ENCODE measurements around the gene TRAPPC3. TPM values are rescaled to one million over a fixed set of nuclear protein-coding genes. Genes with fewer than 3 reads are reported as not detected.

Gene TRAPPC3
- total RNA-seq, 1 experiment from 2014 or later = 86.6 TPM

DNA sequence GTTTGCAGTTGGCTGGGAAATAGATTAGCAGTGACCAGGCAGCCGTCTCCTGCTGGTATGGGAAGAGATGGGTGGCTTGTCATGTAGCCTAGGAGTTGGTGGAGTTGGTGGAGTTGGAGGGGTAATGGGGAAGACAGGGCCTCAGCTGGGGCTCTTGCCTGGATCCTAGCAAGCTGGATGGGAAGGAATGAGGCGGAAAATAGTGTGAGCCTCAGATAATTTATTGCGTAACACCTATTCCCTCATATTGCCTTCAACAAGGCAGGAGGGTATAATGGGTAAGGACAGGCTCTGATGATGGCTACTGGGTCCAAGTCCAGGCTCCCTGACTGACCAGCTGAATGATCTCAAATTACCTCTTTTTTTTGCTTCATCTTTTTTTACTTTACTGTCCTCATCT, 19.2 kb upstream of the TRAPPC3 start:
- Histone ChIP-seq H3K27ac (ENCODE audit: low read depth, low read length, poor library complexity, severe bottlenecking) (no peak overlapping the region), H3K9me3 (ENCODE audit: low read depth, low read length, poor library complexity, severe bottlenecking) (no peaks in the 10 kb centered on the region), H3K4me1 (ENCODE audit: insufficient read depth, low read length, poor library complexity, severe bottlenecking) (no peaks in the 10 kb centered on the region), H3K4me3 (ENCODE audit: low read depth, low read length, poor library complexity, severe bottlenecking) (no peak overlapping the region), H3K27me3 (replicated peaks; ENCODE audit: insufficient read depth, low read depth, low read length, poor library complexity) (no peaks in the 10 kb centered on the region), H3K36me3 (ENCODE audit: insufficient read depth, low read length, poor library complexity, severe bottlenecking) (peaks cover 27% of the 10 kb centered on the region)
- no peak for DNase-seq (ENCODE audit: low spot score)
- ChIA-PET CTCF (no interaction called here), POLR2A (ENCODE audit: low non-redundant PET) (interaction anchor here (0.7 kb wide), 1 partner anchor 19 kb away, joined by 4 read pairs; no protein-coding TSS in a partner anchor)
- no TSS peak for BruUV-seq (replicated peaks)
- intact Hi-C loops (cut with micrococcal nuclease; ENCODE audit: unreplicated experiment) = no loop called here
- TF ChIP-seq EZH2 (IDR thresholded peaks at IDR 0.05; ENCODE audit: borderline replicate concordance, low read depth, low read length, poor library complexity, severe bottlenecking) = no peak
- TF ChIP-seq, protein P1, sequence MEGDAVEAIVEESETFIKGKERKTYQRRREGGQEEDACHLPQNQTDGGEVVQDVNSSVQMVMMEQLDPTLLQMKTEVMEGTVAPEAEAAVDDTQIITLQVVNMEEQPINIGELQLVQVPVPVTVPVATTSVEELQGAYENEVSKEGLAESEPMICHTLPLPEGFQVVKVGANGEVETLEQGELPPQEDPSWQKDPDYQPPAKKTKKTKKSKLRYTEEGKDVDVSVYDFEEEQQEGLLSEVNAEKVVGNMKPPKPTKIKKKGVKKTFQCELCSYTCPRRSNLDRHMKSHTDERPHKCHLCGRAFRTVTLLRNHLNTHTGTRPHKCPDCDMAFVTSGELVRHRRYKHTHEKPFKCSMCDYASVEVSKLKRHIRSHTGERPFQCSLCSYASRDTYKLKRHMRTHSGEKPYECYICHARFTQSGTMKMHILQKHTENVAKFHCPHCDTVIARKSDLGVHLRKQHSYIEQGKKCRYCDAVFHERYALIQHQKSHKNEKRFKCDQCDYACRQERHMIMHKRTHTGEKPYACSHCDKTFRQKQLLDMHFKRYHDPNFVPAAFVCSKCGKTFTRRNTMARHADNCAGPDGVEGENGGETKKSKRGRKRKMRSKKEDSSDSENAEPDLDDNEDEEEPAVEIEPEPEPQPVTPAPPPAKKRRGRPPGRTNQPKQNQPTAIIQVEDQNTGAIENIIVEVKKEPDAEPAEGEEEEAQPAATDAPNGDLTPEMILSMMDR (conservative IDR thresholded peaks at IDR 0.05; ENCODE audit: low read depth, low read length) = no peak

DNA sequence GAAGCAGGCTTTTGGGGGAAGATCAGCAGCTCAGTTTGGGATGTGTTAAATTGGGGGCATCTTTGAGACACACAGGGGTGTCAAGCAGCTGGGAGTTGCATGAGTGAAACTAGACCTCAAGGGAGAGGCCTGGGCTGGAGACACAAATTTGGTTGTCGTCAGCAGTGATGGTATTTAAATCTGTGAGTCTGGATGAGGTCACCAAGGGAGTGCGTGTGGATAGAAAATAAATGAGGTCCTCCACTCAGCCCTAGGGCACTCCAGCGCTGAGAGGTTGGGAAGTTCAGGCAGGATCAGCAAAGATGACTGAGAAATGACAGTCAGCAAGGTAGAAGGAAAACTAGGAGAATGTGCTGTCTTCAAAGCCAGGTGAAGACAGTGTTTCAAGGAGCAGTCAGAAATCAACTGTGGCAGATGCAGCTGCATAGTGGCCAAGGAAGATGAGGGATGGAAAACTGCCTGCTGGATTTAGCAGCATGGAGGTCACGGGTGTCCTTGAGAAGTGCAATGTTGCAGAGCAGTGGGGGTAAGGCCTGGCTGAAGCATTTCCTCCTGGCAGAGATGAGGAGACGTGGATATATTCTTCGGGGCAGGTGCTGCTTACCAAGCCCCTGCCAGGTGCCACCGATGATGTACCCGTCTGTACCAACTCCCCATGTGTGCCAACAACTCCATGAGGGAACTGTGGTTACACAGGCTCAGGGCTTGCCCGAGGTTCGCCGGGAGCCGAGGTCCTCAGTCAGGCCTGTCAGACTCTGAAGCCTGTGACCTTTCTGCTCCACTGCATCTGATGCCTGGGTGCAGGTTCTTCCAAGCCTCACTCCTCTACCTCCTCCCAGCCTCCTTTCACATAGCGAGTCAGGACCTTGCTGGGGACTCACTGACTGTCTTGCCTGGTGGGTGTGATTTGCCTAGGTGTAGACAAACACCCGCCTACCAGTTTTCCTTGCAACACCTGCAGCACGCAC, 17.9 kb upstream of the TRAPPC3 start:
- ChIA-PET CTCF (no interaction called here), POLR2A (ENCODE audit: low non-redundant PET) (no interaction called here)
- peaks cover under 1% of the 10 kb centered on the region for H3K4me1 ChIP-seq (ENCODE audit: insufficient read depth, low read length, poor library complexity, severe bottlenecking)
- DNase-seq (ENCODE audit: low spot score) = no peak
- no peak overlapping the region for H3K4me3 ChIP-seq (ENCODE audit: low read depth, low read length, poor library complexity, severe bottlenecking)
- no peaks in the 10 kb centered on the region for H3K27me3 ChIP-seq (replicated peaks; ENCODE audit: insufficient read depth, low read depth, low read length, poor library complexity)
- TF ChIP-seq, protein P1 (conservative IDR thresholded peaks at IDR 0.05; ENCODE audit: low read depth, low read length) = no peak
- no peak for TF ChIP-seq EZH2 (IDR thresholded peaks at IDR 0.05; ENCODE audit: borderline replicate concordance, low read depth, low read length, poor library complexity, severe bottlenecking)
- no peaks in the 10 kb centered on the region for H3K9me3 ChIP-seq (ENCODE audit: low read depth, low read length, poor library complexity, severe bottlenecking)
- BruUV-seq (replicated peaks) = no TSS peak
- H3K36me3 ChIP-seq (ENCODE audit: insufficient read depth, low read length, poor library complexity, severe bottlenecking) = peaks cover 14% of the 10 kb centered on the region
- no peak overlapping the region for H3K27ac ChIP-seq (ENCODE audit: low read depth, low read length, poor library complexity, severe bottlenecking)
- intact Hi-C loops (cut with micrococcal nuclease; ENCODE audit: unreplicated experiment) = no loop called here

- Histone ChIP-seq H3K9me3 (ENCODE audit: low read depth, low read length, poor library complexity, severe bottlenecking) (no peaks in the 10 kb centered on the region), H3K27ac (ENCODE audit: low read depth, low read length, poor library complexity, severe bottlenecking) (no peak overlapping the region), H3K4me1 (ENCODE audit: insufficient read depth, low read length, poor library complexity, severe bottlenecking) (peaks cover 11% of the 10 kb centered on the region), H3K27me3 (replicated peaks; ENCODE audit: insufficient read depth, low read depth, low read length, poor library complexity) (no peaks in the 10 kb centered on the region), H3K4me3 (ENCODE audit: low read depth, low read length, poor library complexity, severe bottlenecking) (no peak overlapping the region), H3K36me3 (ENCODE audit: insufficient read depth, low read length, poor library complexity, severe bottlenecking) (peaks cover 3% of the 10 kb centered on the region)
- ChIA-PET CTCF (no interaction called here), POLR2A (ENCODE audit: low non-redundant PET) (no interaction called here)
- intact Hi-C loops (cut with micrococcal nuclease; ENCODE audit: unreplicated experiment) = no loop called here
- BruUV-seq (replicated peaks) = no TSS peak
- DNase-seq (ENCODE audit: low spot score) = no peak
- no peak for TF ChIP-seq EZH2 (IDR thresholded peaks at IDR 0.05; ENCODE audit: borderline replicate concordance, low read depth, low read length, poor library complexity, severe bottlenecking)
- TF ChIP-seq, protein P1 (conservative IDR thresholded peaks at IDR 0.05; ENCODE audit: low read depth, low read length) = no peak
Measured at GRCh38 chr1:36166136-36166535, 16.9 kb upstream of the TRAPPC3 start.
